Measurements from ENCODE around the gene ZNF429. TPM values are rescaled to one million over a fixed set of nuclear protein-coding genes. Genes with fewer than 3 reads are reported as not detected.
"Not testable (repeated sequence)": the region's sequence is repeated elsewhere in the genome, so short reads cannot be mapped to it uniquely, and the experiment has no call there.

ZNF429 gene
- total RNA-seq, 2 donors from 2014 or later = 16.6 to 17.9 TPM

- Mint-ChIP-seq H3K27me3 (ENCODE audit: low read depth) (no peaks in the 10 kb centered on the region), H3K36me3 (ENCODE audit: insufficient read depth in 2 of 2) (peaks cover 6 to 10% of the 10 kb centered on the region in 2 donors), H3K4me1 (ENCODE audit: low read depth) (peaks cover 14% of the 10 kb centered on the region), H3K27ac (no peak overlapping the region), H3K4me3 (peak overlapping the region in 1 of 2 donors; percentile 59), H3K9me3 (peaks cover 0 to 2% of the 10 kb centered on the region in 2 donors)
- ATAC-seq (replicated peaks in 1 of 2) (no peak), DNase-seq (no peak)
Observed at GRCh38 chr19:21585281-21585890, 80.0 kb downstream of the ZNF429 start.

GRCh38 chr19:21586311-21587116 lies 81.1 kb downstream of the ZNF429 start:
- ATAC-seq (replicated peaks in 1 of 2) = peak; percentile 50 to 71
- Mint-ChIP-seq H3K9me3 (peaks cover 0 to 2% of the 10 kb centered on the region in 2 donors), H3K27ac (no peak overlapping the region), H3K4me1 (ENCODE audit: low read depth) (peaks cover 10% of the 10 kb centered on the region), H3K36me3 (ENCODE audit: insufficient read depth in 2 of 2) (peaks cover 1 to 10% of the 10 kb centered on the region in 2 donors), H3K4me3 (peak overlapping the region; percentile 73 to 82), H3K27me3 (ENCODE audit: low read depth) (no peaks in the 10 kb centered on the region)
- peak; percentile 8 to 29 for DNase-seq

DNA sequence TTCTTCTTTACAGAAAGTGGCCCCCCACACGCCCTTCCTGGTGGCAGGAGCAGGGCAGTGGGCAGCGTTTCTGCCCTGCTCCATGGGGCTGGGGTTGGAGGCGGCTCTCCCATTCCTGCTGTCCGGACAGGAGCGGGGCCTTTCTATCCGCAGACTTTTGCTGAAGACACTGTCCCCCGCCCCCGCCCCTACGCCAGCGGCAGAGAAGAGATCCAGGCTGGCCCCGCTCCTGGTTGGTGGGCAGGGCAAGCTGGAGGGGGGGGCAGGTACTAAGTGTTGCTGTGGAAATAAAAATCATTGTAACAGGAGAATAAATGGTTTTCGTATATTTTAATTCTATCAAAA lies 81.7 kb downstream of the ZNF429 start:
- H3K27me3 Mint-ChIP-seq (ENCODE audit: low read depth) = no peaks in the 10 kb centered on the region
- peaks cover 10% of the 10 kb centered on the region for H3K4me1 Mint-ChIP-seq (ENCODE audit: low read depth)
- no peak for ATAC-seq (replicated peaks in 1 of 2)
- peaks cover 0 to 2% of the 10 kb centered on the region in 2 donors for H3K9me3 Mint-ChIP-seq
- peak overlapping the region; percentile 73 to 82 for H3K4me3 Mint-ChIP-seq
- no peak overlapping the region for H3K27ac Mint-ChIP-seq
- DNase-seq = no peak
- H3K36me3 Mint-ChIP-seq (ENCODE audit: insufficient read depth in 2 of 2) = peaks cover 0 to 8% of the 10 kb centered on the region in 2 donors

- no peak overlapping the region for H3K27ac Mint-ChIP-seq
- H3K4me1 Mint-ChIP-seq (ENCODE audit: low read depth) = peaks cover 10% of the 10 kb centered on the region
- ATAC-seq (replicated peaks in 1 of 2) (no peak), DNase-seq (no peak)
- H3K36me3 Mint-ChIP-seq (ENCODE audit: insufficient read depth in 2 of 2) = peaks cover 0 to 8% of the 10 kb centered on the region in 2 donors
- H3K9me3 Mint-ChIP-seq = peaks cover 0 to 2% of the 10 kb centered on the region in 2 donors
- peak overlapping the region in 1 of 2 donors; percentile 82 for H3K4me3 Mint-ChIP-seq
- H3K27me3 Mint-ChIP-seq (ENCODE audit: low read depth) = no peaks in the 10 kb centered on the region
Observed at GRCh38 chr19:21587549-21587948, 82.1 kb downstream of the ZNF429 start.

GRCh38 chr19:21588065-21588601 lies 82.7 kb downstream of the ZNF429 start:
- H3K9me3 Mint-ChIP-seq = peaks cover 0 to 2% of the 10 kb centered on the region in 2 donors
- no peaks in the 10 kb centered on the region for H3K27me3 Mint-ChIP-seq (ENCODE audit: low read depth)
- DNase-seq (no peak), ATAC-seq (replicated peaks in 1 of 2) (no peak)
- no peak overlapping the region for H3K27ac Mint-ChIP-seq
- no peak overlapping the region for H3K4me3 Mint-ChIP-seq
- peaks cover 10% of the 10 kb centered on the region for H3K4me1 Mint-ChIP-seq (ENCODE audit: low read depth)
- peaks cover 0 to 7% of the 10 kb centered on the region in 2 donors for H3K36me3 Mint-ChIP-seq (ENCODE audit: insufficient read depth in 2 of 2)

GRCh38 chr19:21590867-21591266 lies 85.5 kb downstream of the ZNF429 start:
- Mint-ChIP-seq H3K36me3 (ENCODE audit: insufficient read depth in 2 of 2) (no peaks in the 10 kb centered on the region), H3K9me3 (peaks cover 0 to 4% of the 10 kb centered on the region in 2 donors), H3K27ac (no peak overlapping the region), H3K4me3 (no peak overlapping the region), H3K27me3 (ENCODE audit: low read depth) (no peaks in the 10 kb centered on the region), H3K4me1 (ENCODE audit: low read depth) (no peaks in the 10 kb centered on the region)
- ATAC-seq (replicated peaks in 1 of 2) (no peak), DNase-seq (no peak)

- H3K27me3 Mint-ChIP-seq (ENCODE audit: low read depth) = no peaks in the 10 kb centered on the region
- peaks cover 0 to 4% of the 10 kb centered on the region in 2 donors for H3K9me3 Mint-ChIP-seq
- no peak for ATAC-seq (replicated peaks in 1 of 2)
Observed at GRCh38 chr19:21593008-21593481, 87.6 kb downstream of the ZNF429 start.

DNA sequence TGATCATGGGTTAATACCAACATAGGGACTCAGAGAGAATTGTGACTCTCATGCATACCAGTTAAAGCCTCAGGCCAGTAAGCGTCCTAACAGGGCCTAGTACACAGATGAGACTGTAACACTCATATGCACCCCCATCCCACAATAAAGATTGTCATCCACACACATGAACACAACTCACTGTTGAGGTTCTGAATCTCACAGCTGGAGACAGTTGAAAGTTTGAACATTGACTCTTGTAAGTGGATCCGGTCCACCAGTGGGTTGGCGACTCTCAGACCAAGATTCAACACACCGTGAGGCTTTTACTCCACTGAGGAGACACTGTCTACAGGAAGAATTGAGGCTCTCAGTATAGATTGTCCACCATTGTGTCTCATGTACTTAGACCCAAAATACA lies 88.1 kb downstream of the ZNF429 start:
- H3K4me1 Mint-ChIP-seq (ENCODE audit: low read depth) = no peaks in the 10 kb centered on the region
- no peak overlapping the region for H3K27ac Mint-ChIP-seq
- no peaks in the 10 kb centered on the region for H3K36me3 Mint-ChIP-seq (ENCODE audit: insufficient read depth in 2 of 2)
- no peak for DNase-seq
- H3K27me3 Mint-ChIP-seq (ENCODE audit: low read depth) = no peaks in the 10 kb centered on the region
- H3K4me3 Mint-ChIP-seq = no peak overlapping the region
- peaks cover 0 to 4% of the 10 kb centered on the region in 2 donors for H3K9me3 Mint-ChIP-seq
- no peak for ATAC-seq (replicated peaks in 1 of 2)

More at GRCh38 chr19:21593008-21593481, 87.6 kb downstream of the ZNF429 start:
- Mint-ChIP-seq H3K4me1 (ENCODE audit: low read depth) (no peaks in the 10 kb centered on the region), H3K4me3 (no peak overlapping the region), H3K36me3 (ENCODE audit: insufficient read depth in 2 of 2) (no peaks in the 10 kb centered on the region), H3K27ac (no peak overlapping the region)
- DNase-seq = no peak

GRCh38 chr19:21593934-21594820 lies 88.8 kb downstream of the ZNF429 start:
- no peak for ATAC-seq (replicated peaks in 1 of 2)
- peaks cover 0 to 4% of the 10 kb centered on the region in 2 donors for H3K9me3 Mint-ChIP-seq

DNA sequence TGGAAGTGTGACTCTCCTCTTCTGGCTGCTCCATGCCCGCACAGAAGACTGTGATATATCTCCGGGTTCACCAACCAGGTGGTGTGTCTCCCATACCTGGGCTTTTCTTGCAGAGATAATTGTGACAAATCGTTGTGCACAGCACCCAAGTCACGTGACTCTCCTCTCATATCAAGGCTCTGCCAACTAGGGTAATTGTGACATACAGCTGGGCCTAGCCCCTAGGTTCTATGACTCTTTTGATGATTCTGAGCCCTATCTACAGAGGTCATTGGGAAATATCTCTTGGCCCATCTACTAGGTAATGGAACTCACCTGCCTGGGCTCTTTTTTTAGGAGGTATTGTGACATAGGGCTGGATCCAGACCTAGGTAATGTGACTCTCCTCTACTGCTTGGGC lies 89.8 kb downstream of the ZNF429 start:
- Mint-ChIP-seq H3K36me3 (ENCODE audit: insufficient read depth in 2 of 2) (no peaks in the 10 kb centered on the region), H3K4me3 (no peak overlapping the region), H3K9me3 (peaks cover 0 to 4% of the 10 kb centered on the region in 2 donors), H3K4me1 (ENCODE audit: low read depth) (no peaks in the 10 kb centered on the region), H3K27me3 (ENCODE audit: low read depth) (no peaks in the 10 kb centered on the region), H3K27ac (no peak overlapping the region)
- ATAC-seq (replicated peaks in 1 of 2) = no peak
- no peak for DNase-seq

More at GRCh38 chr19:21593934-21594820, 88.8 kb downstream of the ZNF429 start:
- H3K4me1 Mint-ChIP-seq (ENCODE audit: low read depth) = no peaks in the 10 kb centered on the region
- no peak for DNase-seq
- H3K27me3 Mint-ChIP-seq (ENCODE audit: low read depth) = no peaks in the 10 kb centered on the region
- H3K4me3 Mint-ChIP-seq = no peak overlapping the region
- no peak overlapping the region for H3K27ac Mint-ChIP-seq
- H3K36me3 Mint-ChIP-seq (ENCODE audit: insufficient read depth in 2 of 2) = no peaks in the 10 kb centered on the region

GRCh38 chr19:21602082-21602658 lies 96.8 kb downstream of the ZNF429 start:
- Mint-ChIP-seq H3K4me1 (ENCODE audit: low read depth) (peaks cover 26% of the 10 kb centered on the region), H3K36me3 (ENCODE audit: insufficient read depth in 2 of 2) (peaks cover 0 to 4% of the 10 kb centered on the region in 2 donors), H3K4me3 (no peak overlapping the region), H3K27ac (no peak overlapping the region), H3K9me3 (no peaks in the 10 kb centered on the region), H3K27me3 (ENCODE audit: low read depth) (no peaks in the 10 kb centered on the region)
- ATAC-seq (replicated peaks in 1 of 2) = no peak
- no peak for DNase-seq

DNA sequence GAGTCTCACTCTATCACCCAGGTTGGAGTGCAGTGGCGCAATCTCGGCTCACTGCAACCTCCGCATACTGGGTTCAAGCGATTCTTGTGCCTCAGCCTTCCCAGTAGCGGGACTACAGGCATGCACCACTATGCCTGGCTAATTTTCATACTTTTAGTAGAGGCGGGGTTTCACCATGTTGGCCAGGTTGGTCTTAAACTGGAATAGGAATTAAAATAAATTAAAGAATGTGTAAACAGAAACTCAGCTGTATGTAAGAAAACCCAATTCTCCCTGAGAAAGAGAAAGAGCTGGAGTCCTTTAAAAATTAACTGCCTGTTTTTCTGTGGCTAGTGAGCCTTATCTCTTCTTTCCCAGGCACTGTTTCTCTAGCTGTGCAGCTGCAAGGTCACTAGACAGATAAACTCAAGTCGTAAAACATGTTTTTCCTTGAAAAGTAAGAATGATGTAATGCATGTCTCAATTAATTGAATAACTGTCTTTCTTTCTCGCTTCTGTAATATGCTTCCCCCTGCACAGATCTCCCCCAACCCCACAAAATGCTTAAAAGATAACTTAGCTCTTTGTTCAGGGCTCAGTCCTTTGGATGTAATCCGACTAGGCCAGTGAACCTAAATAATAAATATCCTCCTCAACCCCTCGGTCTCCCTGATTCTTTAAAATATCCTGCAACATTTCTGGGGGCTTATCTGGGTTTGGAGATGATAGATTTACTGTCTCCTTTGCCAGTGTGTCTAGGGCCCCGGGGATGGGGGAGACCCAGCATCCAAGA lies 97.4 kb downstream of the ZNF429 start:
- H3K27me3 Mint-ChIP-seq (ENCODE audit: low read depth); H3K27ac Mint-ChIP-seq; H3K36me3 Mint-ChIP-seq (ENCODE audit: insufficient read depth in 2 of 2); DNase-seq; H3K4me3 Mint-ChIP-seq; H3K9me3 Mint-ChIP-seq; ATAC-seq (replicated peaks in 1 of 2): not testable (repeated sequence)
- peaks cover 26% of the 10 kb centered on the region for H3K4me1 Mint-ChIP-seq (ENCODE audit: low read depth)

Data from activated T-cell treated with anti-CD3 and anti-CD28 coated beads, Interleukin-2, amount 50 U/mL, for 72 hours (primary cell).